Measurements from ENCODE around the gene ZSWIM8. TPM values are rescaled to one million over a fixed set of nuclear protein-coding genes. Genes with fewer than 3 reads are reported as not detected.

The ZSWIM8 gene
- total RNA-seq, 1 experiment from 2014 or later, result 59.1 TPM

DNA sequence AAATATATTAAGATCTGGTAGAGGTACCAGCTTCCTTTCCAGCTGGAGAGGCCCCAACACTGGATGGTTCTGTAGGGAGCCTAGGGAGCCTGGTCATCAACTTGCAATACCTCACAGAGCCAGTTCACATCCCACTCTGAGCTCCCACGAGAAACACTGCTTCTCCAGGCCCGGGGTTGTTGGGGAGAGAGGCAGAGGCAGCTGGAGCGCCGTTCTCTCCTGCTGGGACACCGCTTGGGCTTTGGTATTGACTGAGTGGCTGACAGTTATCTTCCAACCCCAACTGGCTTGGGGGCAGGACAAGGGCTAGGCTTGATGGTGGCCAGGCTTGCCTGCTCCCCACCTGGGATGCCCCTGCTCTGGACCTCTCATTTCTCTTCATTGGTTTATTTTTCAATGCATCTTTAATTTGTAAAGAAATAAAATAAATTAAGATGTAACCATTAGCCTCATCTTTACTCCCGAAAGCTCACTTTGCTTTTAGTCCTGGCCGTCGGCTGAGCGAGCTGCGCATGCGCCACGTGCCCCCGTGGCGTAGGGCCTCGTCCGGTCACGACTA lies 13.6 kb upstream of the ZSWIM8 start:
- ChIA-PET CTCF (interaction anchor here (0.7 to 2.4 kb wide), 8 partner anchors 10 to 170 kb away, joined by 3 to 13 read pairs (median 6); partner anchors contain the start of genes CHCHD1 and ZSWIM8), POLR2A (interaction anchor here (0.6 to 2.5 kb wide), 7 partner anchors 10 to 525 kb away, joined by 3 to 14 read pairs (median 3); partner anchors contain the start of genes CHCHD1 and DNAJC9)
- Mint-ChIP-seq H3K27ac (peak overlapping the region; percentile 77), H3K4me1 (peaks cover 34% of the 10 kb centered on the region), H3K27me3 (ENCODE audit: low read depth) (no peaks in the 10 kb centered on the region), H3K9me3 (no peaks in the 10 kb centered on the region), H3K4me3 (peak overlapping the region; percentile 91), H3K36me3 (peaks cover 38% of the 10 kb centered on the region)
- peak; percentile 79 for DNase-seq (ENCODE audit: low spot score)
- peak; percentile 39 for ATAC-seq
- TF ChIP-seq, protein P1, sequence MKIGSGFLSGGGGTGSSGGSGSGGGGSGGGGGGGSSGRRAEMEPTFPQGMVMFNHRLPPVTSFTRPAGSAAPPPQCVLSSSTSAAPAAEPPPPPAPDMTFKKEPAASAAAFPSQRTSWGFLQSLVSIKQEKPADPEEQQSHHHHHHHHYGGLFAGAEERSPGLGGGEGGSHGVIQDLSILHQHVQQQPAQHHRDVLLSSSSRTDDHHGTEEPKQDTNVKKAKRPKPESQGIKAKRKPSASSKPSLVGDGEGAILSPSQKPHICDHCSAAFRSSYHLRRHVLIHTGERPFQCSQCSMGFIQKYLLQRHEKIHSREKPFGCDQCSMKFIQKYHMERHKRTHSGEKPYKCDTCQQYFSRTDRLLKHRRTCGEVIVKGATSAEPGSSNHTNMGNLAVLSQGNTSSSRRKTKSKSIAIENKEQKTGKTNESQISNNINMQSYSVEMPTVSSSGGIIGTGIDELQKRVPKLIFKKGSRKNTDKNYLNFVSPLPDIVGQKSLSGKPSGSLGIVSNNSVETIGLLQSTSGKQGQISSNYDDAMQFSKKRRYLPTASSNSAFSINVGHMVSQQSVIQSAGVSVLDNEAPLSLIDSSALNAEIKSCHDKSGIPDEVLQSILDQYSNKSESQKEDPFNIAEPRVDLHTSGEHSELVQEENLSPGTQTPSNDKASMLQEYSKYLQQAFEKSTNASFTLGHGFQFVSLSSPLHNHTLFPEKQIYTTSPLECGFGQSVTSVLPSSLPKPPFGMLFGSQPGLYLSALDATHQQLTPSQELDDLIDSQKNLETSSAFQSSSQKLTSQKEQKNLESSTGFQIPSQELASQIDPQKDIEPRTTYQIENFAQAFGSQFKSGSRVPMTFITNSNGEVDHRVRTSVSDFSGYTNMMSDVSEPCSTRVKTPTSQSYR (CRISPR knock-in tag; IDR thresholded peaks at IDR 0.05), result no peak
- TF ChIP-seq, protein P2, sequence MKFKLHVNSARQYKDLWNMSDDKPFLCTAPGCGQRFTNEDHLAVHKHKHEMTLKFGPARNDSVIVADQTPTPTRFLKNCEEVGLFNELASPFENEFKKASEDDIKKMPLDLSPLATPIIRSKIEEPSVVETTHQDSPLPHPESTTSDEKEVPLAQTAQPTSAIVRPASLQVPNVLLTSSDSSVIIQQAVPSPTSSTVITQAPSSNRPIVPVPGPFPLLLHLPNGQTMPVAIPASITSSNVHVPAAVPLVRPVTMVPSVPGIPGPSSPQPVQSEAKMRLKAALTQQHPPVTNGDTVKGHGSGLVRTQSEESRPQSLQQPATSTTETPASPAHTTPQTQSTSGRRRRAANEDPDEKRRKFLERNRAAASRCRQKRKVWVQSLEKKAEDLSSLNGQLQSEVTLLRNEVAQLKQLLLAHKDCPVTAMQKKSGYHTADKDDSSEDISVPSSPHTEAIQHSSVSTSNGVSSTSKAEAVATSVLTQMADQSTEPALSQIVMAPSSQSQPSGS (CRISPR knock-in tag; IDR thresholded peaks at IDR 0.05; ENCODE audit: borderline replicate concordance, low read depth), result no peak
- TF ChIP-seq, protein P3, sequence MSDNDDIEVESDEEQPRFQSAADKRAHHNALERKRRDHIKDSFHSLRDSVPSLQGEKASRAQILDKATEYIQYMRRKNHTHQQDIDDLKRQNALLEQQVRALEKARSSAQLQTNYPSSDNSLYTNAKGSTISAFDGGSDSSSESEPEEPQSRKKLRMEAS (CRISPR knock-in tag; IDR thresholded peaks at IDR 0.05), result peak; percentile 87; the same call in 1 of the 2 replicates
- TF ChIP-seq, protein P4, sequence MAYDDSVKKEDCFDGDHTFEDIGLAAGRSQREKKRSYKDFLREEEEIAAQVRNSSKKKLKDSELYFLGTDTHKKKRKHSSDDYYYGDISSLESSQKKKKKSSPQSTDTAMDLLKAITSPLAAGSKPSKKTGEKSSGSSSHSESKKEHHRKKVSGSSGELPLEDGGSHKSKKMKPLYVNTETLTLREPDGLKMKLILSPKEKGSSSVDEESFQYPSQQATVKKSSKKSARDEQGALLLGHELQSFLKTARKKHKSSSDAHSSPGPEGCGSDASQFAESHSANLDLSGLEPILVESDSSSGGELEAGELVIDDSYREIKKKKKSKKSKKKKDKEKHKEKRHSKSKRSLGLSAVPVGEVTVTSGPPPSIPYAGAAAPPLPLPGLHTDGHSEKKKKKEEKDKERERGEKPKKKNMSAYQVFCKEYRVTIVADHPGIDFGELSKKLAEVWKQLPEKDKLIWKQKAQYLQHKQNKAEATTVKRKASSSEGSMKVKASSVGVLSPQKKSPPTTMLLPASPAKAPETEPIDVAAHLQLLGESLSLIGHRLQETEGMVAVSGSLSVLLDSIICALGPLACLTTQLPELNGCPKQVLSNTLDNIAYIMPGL (CRISPR knock-in tag; IDR thresholded peaks at IDR 0.05), result no peak
- no peak for TF ChIP-seq NFE2L1 (CRISPR knock-in tag; IDR thresholded peaks at IDR 0.05)
- TF ChIP-seq, protein P5, sequence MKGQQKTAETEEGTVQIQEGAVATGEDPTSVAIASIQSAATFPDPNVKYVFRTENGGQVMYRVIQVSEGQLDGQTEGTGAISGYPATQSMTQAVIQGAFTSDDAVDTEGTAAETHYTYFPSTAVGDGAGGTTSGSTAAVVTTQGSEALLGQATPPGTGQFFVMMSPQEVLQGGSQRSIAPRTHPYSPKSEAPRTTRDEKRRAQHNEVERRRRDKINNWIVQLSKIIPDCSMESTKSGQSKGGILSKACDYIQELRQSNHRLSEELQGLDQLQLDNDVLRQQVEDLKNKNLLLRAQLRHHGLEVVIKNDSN (CRISPR knock-in tag; IDR thresholded peaks at IDR 0.05), result peak; percentile 77; the same call in 1 of the 2 replicates
- TF ChIP-seq, protein P6, sequence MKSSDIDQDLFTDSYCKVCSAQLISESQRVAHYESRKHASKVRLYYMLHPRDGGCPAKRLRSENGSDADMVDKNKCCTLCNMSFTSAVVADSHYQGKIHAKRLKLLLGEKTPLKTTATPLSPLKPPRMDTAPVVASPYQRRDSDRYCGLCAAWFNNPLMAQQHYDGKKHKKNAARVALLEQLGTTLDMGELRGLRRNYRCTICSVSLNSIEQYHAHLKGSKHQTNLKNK (CRISPR knock-in tag; IDR thresholded peaks at IDR 0.05), result no peak
- TF ChIP-seq, protein P7, sequence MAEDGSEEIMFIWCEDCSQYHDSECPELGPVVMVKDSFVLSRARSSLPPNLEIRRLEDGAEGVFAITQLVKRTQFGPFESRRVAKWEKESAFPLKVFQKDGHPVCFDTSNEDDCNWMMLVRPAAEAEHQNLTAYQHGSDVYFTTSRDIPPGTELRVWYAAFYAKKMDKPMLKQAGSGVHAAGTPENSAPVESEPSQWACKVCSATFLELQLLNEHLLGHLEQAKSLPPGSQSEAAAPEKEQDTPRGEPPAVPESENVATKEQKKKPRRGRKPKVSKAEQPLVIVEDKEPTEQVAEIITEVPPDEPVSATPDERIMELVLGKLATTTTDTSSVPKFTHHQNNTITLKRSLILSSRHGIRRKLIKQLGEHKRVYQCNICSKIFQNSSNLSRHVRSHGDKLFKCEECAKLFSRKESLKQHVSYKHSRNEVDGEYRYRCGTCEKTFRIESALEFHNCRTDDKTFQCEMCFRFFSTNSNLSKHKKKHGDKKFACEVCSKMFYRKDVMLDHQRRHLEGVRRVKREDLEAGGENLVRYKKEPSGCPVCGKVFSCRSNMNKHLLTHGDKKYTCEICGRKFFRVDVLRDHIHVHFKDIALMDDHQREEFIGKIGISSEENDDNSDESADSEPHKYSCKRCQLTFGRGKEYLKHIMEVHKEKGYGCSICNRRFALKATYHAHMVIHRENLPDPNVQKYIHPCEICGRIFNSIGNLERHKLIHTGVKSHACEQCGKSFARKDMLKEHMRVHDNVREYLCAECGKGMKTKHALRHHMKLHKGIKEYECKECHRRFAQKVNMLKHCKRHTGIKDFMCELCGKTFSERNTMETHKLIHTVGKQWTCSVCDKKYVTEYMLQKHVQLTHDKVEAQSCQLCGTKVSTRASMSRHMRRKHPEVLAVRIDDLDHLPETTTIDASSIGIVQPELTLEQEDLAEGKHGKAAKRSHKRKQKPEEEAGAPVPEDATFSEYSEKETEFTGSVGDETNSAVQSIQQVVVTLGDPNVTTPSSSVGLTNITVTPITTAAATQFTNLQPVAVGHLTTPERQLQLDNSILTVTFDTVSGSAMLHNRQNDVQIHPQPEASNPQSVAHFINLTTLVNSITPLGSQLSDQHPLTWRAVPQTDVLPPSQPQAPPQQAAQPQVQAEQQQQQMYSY (CRISPR knock-in tag; IDR thresholded peaks at IDR 0.05), result no peak
- TF ChIP-seq ZNF423 (CRISPR knock-in tag; IDR thresholded peaks at IDR 0.05), result no peak
- TF ChIP-seq, protein P8, sequence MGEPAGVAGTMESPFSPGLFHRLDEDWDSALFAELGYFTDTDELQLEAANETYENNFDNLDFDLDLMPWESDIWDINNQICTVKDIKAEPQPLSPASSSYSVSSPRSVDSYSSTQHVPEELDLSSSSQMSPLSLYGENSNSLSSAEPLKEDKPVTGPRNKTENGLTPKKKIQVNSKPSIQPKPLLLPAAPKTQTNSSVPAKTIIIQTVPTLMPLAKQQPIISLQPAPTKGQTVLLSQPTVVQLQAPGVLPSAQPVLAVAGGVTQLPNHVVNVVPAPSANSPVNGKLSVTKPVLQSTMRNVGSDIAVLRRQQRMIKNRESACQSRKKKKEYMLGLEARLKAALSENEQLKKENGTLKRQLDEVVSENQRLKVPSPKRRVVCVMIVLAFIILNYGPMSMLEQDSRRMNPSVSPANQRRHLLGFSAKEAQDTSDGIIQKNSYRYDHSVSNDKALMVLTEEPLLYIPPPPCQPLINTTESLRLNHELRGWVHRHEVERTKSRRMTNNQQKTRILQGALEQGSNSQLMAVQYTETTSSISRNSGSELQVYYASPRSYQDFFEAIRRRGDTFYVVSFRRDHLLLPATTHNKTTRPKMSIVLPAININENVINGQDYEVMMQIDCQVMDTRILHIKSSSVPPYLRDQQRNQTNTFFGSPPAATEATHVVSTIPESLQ (CRISPR knock-in tag; IDR thresholded peaks at IDR 0.05), result no peak
- TF ChIP-seq NFATC4 (CRISPR knock-in tag; IDR thresholded peaks at IDR 0.05), result no peak

All from WTC11 (cell line).